ENCODE measurements around the gene RNF181.

DNA sequence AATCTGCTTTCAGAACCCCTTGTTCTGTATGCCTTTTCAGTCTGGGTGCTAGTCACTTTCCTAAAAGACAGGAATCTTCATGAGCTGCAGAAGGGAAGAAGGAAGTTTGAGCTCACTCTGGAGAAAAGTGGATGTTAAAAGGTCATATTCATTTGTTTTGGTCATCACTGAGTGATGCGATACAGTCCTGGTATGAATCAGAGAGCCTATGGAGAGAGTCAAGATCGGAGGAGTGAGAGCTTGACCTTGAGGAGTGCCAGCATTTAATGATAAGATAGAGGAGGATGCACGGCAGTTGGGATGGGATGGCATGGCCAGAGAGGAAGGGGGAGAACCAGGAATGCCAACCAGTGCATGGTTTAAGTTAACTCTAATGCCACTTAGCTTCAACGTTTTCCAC lies 40.1 kb downstream of the RNF181 start:
- TF ChIP-seq CTCF (IDR thresholded peaks at IDR 0.05), result no peak
- no peak for TF ChIP-seq POLR2AphosphoS5 (IDR thresholded peaks at IDR 0.05; ENCODE audit: low read depth, low read length)

Measured in Panc1 (cell line).